Hepatic stellate cell (primary cell): ENCODE measurements around the gene CAPN9.
"Not testable (repeated sequence)": the region's sequence is repeated elsewhere in the genome, so short reads cannot be mapped to it uniquely, and the experiment has no call there.

Source experiments
- DNase-seq: peaks from one replicate; pipeline ENCODE4 v3.0.0; 2011; ENCODE audit warnings: low spot score

CAPN9 gene

GRCh38 chr1:230825761-230826160 is 78.6 kb downstream of the CAPN9 start:
- no peak for DNase-seq

- DNase-seq, result no peak
These were observed 79.1 kb downstream of the CAPN9 start for GRCh38 chr1:230826166-230826875.

GRCh38 chr1:230827081-230827681 is 80.0 kb downstream of the CAPN9 start:
- DNase-seq, result no peak

- DNase-seq, result no peak
These were observed 80.6 kb downstream of the CAPN9 start for GRCh38 chr1:230827801-230828200.

- no peak for DNase-seq
These were observed 81.2 kb downstream of the CAPN9 start for GRCh38 chr1:230828421-230828820.

- DNase-seq, result no peak
These were observed 84.6 kb downstream of the CAPN9 start for GRCh38 chr1:230831771-230832170.

GRCh38 chr1:230832476-230832875 is 85.3 kb downstream of the CAPN9 start:
- no peak for DNase-seq

GRCh38 chr1:230833511-230833910 is 86.3 kb downstream of the CAPN9 start:
- no peak for DNase-seq

GRCh38 chr1:230834292-230834691 is 87.1 kb downstream of the CAPN9 start:
- no peak for DNase-seq

- DNase-seq, result no peak
These were observed 89.2 kb downstream of the CAPN9 start for GRCh38 chr1:230836347-230836746.

- DNase-seq, result no peak
These were observed 89.6 kb downstream of the CAPN9 start for GRCh38 chr1:230836793-230837192.

- no peak for DNase-seq
These were observed 92.0 kb downstream of the CAPN9 start for GRCh38 chr1:230839173-230839572.

GRCh38 chr1:230842801-230843200 is 95.6 kb downstream of the CAPN9 start:
- DNase-seq, result no peak

GRCh38 chr1:230843503-230844309 is 96.5 kb downstream of the CAPN9 start:
- no peak for DNase-seq

- no peak for DNase-seq
These were observed 97.4 kb downstream of the CAPN9 start for GRCh38 chr1:230844561-230844960.

GRCh38 chr1:230845184-230845583 is 98.0 kb downstream of the CAPN9 start:
- not testable (repeated sequence) for DNase-seq

GRCh38 chr1:230848235-230848634 is 101.0 kb downstream of the CAPN9 start:
- no peak for DNase-seq

GRCh38 chr1:230849451-230850224 is 102.5 kb downstream of the CAPN9 start:
- peak; percentile 85 for DNase-seq

GRCh38 chr1:230850547-230850946 is 103.4 kb downstream of the CAPN9 start:
- DNase-seq, result no peak

- peak; percentile 76 for DNase-seq
These were observed 104.1 kb downstream of the CAPN9 start for GRCh38 chr1:230851291-230851691.
